Measurements from ENCODE around the gene SLC38A1. TPM values are rescaled to one million over a fixed set of nuclear protein-coding genes. Genes with fewer than 3 reads are reported as not detected.

SLC38A1 gene
- total and polyA plus RNA-seq, 2 experiments from 2014 or later: 114 to 234 TPM

DNA sequence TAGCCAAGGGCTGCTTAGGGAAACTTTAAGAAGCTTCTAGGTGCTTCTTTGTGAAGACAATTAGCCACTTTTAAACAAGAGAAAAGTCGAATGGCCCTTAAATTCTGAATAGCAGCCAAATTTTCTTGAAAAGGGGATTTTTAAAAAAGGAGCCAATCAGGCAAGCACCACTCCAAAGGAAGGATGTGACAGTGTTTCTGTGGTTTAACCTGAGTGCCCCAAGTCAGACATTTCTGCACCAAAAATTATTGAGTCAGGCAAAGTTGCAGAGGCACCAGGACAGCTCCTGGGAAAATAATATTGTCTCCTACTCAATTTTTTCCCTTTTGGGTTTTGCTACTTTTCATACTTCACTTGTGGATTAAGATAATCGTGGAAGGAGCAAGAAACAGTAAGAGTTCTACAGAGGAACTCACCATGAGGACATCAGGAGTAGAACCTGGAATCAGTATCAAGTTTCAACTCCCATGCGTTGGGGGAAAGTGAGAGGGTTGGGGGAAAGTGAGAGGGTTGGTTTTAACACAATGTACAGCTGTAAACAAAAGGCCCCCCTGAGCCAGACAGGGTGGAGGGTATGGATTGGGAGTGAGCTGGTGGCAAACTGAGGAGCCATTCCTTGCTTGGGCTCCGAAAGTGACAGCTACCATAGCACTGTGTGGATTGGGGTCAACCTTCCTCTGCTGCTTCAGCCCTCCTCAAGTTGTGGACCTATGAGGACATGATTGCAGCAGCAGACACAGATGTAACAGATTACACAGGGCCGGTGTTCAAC, 90.8 kb downstream of the SLC38A1 start:
- H4K20me1 ChIP-seq (replicated peaks; ENCODE audit: insufficient read depth): no peaks in the 10 kb centered on the region; the same call in 1 of the 2 replicates
- no peak overlapping the region for H3K4me3 ChIP-seq
- no peaks in the 10 kb centered on the region for H3K4me1 ChIP-seq (ENCODE audit: insufficient read depth)
- peaks cover 6% of the 10 kb centered on the region; the same call in 2 of the 3 replicates for H3K4me1 Mint-ChIP-seq
- H3K4me2 ChIP-seq: no peak overlapping the region
- H3K79me2 ChIP-seq (replicated peaks; ENCODE audit: insufficient read depth): no peaks in the 10 kb centered on the region
- H3K27me3 ChIP-seq (ENCODE audit: insufficient read depth): no peaks in the 10 kb centered on the region
- no peaks in the 10 kb centered on the region for H3F3A ChIP-seq (replicated peaks; ENCODE audit: low read depth)
- no peaks in the 10 kb centered on the region for H3K9me3 Mint-ChIP-seq
- no peaks in the 10 kb centered on the region for H3K36me3 ChIP-seq (ENCODE audit: insufficient read depth)
- ATAC-seq (no peak), DNase-seq (ENCODE audit: low spot score) (no peak)
- no peak overlapping the region for H3K27ac ChIP-seq (ENCODE audit: low read depth)
- no peak overlapping the region for H3K4me3 Mint-ChIP-seq
- H3K27me3 Mint-ChIP-seq (ENCODE audit: insufficient read depth, low read depth, poor library complexity): peaks cover 3% of the 10 kb centered on the region
- H3K27ac Mint-ChIP-seq: no peak overlapping the region
- H2AFZ ChIP-seq: no peak overlapping the region
- no peaks in the 10 kb centered on the region for H3K9me2 ChIP-seq (ENCODE audit: insufficient read depth)
- TF ChIP-seq, protein P1, sequence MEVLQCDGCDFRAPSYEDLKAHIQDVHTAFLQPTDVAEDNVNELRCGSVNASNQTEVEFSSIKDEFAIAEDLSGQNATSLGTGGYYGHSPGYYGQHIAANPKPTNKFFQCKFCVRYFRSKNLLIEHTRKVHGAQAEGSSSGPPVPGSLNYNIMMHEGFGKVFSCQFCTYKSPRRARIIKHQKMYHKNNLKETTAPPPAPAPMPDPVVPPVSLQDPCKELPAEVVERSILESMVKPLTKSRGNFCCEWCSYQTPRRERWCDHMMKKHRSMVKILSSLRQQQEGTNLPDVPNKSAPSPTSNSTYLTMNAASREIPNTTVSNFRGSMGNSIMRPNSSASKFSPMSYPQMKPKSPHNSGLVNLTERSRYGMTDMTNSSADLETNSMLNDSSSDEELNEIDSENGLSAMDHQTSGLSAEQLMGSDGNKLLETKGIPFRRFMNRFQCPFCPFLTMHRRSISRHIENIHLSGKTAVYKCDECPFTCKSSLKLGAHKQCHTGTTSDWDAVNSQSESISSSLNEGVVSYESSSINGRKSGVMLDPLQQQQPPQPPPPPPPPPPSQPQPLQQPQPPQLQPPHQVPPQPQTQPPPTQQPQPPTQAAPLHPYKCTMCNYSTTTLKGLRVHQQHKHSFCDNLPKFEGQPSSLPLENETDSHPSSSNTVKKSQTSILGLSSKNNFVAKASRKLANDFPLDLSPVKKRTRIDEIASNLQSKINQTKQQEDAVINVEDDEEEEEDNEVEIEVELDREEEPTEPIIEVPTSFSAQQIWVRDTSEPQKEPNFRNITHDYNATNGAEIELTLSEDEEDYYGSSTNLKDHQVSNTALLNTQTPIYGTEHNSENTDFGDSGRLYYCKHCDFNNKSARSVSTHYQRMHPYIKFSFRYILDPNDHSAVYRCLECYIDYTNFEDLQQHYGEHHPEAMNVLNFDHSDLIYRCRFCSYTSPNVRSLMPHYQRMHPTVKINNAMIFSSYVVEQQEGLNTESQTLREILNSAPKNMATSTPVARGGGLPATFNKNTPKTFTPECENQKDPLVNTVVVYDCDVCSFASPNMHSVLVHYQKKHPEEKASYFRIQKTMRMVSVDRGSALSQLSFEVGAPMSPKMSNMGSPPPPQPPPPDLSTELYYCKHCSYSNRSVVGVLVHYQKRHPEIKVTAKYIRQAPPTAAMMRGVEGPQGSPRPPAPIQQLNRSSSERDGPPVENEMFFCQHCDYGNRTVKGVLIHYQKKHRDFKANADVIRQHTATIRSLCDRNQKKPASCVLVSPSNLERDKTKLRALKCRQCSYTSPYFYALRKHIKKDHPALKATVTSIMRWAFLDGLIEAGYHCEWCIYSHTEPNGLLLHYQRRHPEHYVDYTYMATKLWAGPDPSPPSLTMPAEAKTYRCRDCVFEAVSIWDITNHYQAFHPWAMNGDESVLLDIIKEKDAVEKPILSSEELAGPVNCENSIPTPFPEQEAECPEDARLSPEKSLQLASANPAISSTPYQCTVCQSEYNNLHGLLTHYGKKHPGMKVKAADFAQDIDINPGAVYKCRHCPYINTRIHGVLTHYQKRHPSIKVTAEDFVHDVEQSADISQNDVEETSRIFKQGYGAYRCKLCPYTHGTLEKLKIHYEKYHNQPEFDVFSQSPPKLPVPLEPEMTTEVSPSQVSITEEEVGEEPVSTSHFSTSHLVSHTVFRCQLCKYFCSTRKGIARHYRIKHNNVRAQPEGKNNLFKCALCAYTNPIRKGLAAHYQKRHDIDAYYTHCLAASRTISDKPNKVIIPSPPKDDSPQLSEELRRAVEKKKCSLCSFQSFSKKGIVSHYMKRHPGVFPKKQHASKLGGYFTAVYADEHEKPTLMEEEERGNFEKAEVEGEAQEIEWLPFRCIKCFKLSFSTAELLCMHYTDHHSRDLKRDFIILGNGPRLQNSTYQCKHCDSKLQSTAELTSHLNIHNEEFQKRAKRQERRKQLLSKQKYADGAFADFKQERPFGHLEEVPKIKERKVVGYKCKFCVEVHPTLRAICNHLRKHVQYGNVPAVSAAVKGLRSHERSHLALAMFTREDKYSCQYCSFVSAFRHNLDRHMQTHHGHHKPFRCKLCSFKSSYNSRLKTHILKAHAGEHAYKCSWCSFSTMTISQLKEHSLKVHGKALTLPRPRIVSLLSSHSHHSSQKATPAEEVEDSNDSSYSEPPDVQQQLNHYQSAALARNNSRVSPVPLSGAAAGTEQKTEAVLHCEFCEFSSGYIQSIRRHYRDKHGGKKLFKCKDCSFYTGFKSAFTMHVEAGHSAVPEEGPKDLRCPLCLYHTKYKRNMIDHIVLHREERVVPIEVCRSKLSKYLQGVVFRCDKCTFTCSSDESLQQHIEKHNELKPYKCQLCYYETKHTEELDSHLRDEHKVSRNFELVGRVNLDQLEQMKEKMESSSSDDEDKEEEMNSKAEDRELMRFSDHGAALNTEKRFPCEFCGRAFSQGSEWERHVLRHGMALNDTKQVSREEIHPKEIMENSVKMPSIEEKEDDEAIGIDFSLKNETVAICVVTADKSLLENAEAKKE (CRISPR knock-in tag; IDR thresholded peaks at IDR 0.05): no peak
- TF ChIP-seq CREB1 (CRISPR knock-in tag; IDR thresholded peaks at IDR 0.05; ENCODE audit: low read depth) (no peak), NANOG (IDR thresholded peaks at IDR 0.05; ENCODE audit: borderline replicate concordance) (no peak), ZNF114 (CRISPR knock-in tag; IDR thresholded peaks at IDR 0.05) (no peak), JUNB (IDR thresholded peaks at IDR 0.05; ENCODE audit: unreplicated experiment) (no peak), EZH2 (IDR thresholded peaks at IDR 0.05; ENCODE audit: low read depth, unreplicated experiment) (no peak), EZH2phosphoT487 (IDR thresholded peaks at IDR 0.05; ENCODE audit: unreplicated experiment) (no peak), STAT1 (IDR thresholded peaks at IDR 0.05; ENCODE audit: unreplicated experiment) (no peak), POLR2AphosphoS5 (IDR thresholded peaks at IDR 0.05; ENCODE audit: low read depth) (no peak), ZNF331 (CRISPR knock-in tag; IDR thresholded peaks at IDR 0.05; ENCODE audit: low read depth) (no peak)
- TF ChIP-seq, protein P2, sequence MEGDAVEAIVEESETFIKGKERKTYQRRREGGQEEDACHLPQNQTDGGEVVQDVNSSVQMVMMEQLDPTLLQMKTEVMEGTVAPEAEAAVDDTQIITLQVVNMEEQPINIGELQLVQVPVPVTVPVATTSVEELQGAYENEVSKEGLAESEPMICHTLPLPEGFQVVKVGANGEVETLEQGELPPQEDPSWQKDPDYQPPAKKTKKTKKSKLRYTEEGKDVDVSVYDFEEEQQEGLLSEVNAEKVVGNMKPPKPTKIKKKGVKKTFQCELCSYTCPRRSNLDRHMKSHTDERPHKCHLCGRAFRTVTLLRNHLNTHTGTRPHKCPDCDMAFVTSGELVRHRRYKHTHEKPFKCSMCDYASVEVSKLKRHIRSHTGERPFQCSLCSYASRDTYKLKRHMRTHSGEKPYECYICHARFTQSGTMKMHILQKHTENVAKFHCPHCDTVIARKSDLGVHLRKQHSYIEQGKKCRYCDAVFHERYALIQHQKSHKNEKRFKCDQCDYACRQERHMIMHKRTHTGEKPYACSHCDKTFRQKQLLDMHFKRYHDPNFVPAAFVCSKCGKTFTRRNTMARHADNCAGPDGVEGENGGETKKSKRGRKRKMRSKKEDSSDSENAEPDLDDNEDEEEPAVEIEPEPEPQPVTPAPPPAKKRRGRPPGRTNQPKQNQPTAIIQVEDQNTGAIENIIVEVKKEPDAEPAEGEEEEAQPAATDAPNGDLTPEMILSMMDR (conservative IDR thresholded peaks at IDR 0.05; ENCODE audit: low read depth in 2 of 2): no peak
- TF ChIP-seq, protein P3, sequence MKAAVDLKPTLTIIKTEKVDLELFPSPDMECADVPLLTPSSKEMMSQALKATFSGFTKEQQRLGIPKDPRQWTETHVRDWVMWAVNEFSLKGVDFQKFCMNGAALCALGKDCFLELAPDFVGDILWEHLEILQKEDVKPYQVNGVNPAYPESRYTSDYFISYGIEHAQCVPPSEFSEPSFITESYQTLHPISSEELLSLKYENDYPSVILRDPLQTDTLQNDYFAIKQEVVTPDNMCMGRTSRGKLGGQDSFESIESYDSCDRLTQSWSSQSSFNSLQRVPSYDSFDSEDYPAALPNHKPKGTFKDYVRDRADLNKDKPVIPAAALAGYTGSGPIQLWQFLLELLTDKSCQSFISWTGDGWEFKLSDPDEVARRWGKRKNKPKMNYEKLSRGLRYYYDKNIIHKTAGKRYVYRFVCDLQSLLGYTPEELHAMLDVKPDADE (IDR thresholded peaks at IDR 0.05): no peak
- TF ChIP-seq, protein P4, sequence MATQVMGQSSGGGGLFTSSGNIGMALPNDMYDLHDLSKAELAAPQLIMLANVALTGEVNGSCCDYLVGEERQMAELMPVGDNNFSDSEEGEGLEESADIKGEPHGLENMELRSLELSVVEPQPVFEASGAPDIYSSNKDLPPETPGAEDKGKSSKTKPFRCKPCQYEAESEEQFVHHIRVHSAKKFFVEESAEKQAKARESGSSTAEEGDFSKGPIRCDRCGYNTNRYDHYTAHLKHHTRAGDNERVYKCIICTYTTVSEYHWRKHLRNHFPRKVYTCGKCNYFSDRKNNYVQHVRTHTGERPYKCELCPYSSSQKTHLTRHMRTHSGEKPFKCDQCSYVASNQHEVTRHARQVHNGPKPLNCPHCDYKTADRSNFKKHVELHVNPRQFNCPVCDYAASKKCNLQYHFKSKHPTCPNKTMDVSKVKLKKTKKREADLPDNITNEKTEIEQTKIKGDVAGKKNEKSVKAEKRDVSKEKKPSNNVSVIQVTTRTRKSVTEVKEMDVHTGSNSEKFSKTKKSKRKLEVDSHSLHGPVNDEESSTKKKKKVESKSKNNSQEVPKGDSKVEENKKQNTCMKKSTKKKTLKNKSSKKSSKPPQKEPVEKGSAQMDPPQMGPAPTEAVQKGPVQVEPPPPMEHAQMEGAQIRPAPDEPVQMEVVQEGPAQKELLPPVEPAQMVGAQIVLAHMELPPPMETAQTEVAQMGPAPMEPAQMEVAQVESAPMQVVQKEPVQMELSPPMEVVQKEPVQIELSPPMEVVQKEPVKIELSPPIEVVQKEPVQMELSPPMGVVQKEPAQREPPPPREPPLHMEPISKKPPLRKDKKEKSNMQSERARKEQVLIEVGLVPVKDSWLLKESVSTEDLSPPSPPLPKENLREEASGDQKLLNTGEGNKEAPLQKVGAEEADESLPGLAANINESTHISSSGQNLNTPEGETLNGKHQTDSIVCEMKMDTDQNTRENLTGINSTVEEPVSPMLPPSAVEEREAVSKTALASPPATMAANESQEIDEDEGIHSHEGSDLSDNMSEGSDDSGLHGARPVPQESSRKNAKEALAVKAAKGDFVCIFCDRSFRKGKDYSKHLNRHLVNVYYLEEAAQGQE (IDR thresholded peaks at IDR 0.05; ENCODE audit: unreplicated experiment): no peak
- no peaks in the 10 kb centered on the region for H3K36me3 Mint-ChIP-seq (ENCODE audit: low read depth)

All from GM23338 (cell line).